ENCODE data around the gene MLPH. TPM values are rescaled to one million over a fixed set of nuclear protein-coding genes. Genes with fewer than 3 reads are reported as not detected.
A peak's percentile ranks its signal among the peaks of the same experiment; 100 is the strongest.

MLPH gene
- total RNA-seq, 1 donor from 2014 or later = 55.0 TPM

DNA sequence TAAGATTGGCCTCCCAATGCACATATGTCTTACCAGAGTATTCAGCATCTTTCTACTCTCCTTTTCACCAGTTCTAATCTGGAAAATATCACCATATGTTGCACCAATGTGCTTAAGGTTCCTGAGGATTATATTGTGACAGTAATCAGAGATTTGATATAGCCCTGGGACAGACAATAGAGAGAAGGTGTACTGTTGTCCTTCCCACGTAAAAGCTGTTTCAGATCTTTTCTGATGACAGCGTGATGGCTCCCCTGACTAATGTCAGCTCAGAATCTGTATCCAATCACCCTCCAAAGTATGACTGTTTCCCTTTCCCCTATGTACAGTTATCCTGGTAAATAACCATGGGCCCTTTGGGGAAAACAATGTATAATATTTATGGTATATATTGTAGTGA, 9.0 kb upstream of the MLPH start:
- DNase-seq (ENCODE audit: low spot score) = no peak
- ATAC-seq = no peak

DNA sequence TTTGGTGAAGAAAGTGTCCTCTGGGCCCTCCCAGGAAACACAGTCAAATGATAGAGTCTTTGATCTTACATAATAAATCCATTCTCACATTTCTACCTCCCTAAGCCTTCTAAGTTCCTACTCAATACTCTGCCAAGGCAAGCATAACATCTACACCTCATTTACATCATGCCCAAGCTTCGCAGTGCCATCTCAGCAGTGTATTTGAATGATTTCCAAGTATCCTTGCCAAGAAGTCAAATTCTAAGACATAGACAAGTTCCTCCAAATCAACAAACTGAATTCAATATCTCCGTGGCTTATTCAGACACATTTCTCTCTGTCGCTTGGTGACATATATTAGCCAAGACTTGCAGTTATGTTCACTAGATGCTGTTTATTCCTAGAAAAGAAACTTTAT, 8.1 kb upstream of the MLPH start:
- no peak for DNase-seq (ENCODE audit: low spot score)
- no peak for ATAC-seq

DNA sequence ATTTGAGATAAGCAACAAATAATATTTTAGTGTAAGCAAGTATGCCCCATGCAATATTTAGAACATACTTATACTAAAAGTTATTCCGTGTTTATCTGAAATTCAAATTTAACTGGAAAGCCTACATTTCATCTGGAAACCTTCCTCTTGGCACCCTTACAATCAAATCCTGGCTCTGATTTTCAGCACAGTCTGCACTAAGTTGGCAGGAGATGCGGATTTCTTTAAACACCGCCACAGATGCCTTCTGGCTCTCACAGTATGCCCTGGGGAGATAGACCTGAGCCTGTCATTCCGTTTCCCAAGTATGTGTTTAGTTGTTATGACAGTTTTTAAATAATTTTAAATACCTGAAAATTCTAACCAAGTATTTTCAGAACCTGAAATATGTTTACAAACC, 7.3 kb upstream of the MLPH start:
- DNase-seq (ENCODE audit: low spot score) (no peak), ATAC-seq (peak; percentile 41)

DNA sequence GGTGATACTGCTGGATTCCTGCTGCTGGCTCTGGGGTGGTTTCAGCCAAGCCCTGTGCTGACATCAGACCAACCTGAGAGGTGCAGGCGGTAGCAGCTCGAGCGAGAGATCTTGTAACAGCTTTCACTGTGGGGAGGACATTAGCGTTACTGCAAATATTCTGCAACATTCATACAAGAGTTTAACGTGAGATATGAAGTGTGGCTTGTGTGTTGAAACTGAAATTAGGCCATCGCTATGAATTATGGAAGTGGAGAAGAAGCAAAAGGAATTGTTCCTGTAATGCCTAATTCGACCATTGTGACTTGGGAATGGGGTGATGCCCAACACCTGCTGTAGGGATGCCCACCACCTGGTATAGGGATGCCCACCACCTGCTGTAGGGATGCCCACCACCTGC, 6.5 kb upstream of the MLPH start:
- DNase-seq (ENCODE audit: low spot score) = no peak
- ATAC-seq = no peak

DNA sequence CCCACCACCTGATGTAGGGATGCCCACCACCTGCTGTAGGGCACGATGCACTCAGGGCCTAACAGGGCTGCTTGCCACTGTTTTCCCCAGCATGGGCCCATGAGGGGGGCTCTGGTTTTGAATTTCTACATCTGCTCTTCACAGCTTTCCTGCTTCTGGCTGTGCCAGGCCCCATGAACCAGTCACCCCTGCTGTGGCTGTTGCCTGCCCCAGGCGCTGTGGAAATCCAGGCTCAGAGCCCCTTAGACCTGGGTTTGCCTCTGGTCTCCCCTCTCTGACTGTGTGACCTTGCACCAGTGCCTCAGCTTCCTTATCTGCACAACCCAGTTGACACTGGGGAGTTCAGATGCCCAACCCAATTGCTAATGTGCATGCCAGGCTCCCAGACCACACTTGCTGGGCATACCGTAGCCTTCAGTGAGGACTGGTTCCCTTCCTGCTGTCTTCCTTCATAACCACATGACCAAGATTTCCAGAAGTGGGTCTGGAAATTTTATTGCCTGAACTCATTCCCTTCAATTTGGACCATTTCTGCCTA, 6.0 kb upstream of the MLPH start:
- ATAC-seq = no peak
- DNase-seq (ENCODE audit: low spot score) = no peak

DNA sequence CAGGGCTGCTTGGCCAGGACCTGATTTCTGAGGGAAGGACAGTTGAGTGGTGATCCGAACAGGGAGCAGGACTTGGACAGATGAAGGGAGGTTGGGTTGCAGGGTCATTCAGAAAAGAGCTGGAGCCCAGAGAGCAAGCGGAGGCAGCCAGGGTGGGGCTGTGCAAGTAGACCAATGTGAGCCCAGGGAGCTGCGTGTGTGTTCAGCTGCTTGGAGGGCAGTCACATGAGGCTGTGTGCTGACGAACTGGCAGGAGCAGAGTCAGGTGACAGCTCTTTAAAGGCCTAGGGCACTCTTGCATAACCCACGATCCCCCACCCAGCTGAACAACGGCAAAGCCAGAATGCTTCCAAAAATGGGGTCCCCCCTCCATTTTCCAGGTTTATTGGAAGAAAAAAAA, 4.6 kb upstream of the MLPH start:
- DNase-seq (ENCODE audit: low spot score) (peak; percentile 92), ATAC-seq (peak; percentile 72)

DNA sequence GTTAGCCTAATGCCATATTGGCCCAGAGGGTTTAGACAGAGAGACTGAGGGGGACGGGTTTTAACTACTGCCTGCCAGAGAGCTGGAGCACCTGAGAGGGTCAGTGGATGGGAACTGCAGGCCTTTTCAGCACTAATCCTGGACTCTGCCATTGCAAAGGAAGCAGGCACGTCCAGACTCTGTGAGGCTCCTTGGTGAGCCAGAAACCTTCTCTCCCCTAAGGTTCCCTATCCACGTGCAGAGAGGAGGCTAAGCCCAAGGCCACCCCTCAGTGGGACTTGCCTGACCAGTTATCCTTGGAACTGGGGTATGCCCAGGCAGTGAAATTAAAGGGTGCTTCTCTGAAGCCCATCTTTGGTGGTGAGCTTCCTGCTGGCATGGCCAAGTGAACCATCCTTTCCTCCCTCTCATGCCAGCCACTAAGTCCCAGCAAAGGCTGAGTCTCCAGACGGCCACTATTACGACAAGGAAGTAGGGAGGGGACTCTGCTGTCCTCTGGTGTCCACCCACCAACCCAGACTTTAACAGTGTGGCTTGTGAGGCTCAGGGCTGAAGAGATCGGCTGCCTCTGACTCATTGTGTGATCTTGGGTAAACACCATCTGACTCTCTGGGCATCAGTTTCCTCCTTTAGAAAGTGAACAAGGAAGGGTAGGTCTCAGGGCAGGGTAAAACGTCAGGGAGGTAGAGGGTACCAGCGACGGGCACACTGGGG, 3.9 kb upstream of the MLPH start:
- DNase-seq (ENCODE audit: low spot score) = no peak
- no peak for ATAC-seq

DNA sequence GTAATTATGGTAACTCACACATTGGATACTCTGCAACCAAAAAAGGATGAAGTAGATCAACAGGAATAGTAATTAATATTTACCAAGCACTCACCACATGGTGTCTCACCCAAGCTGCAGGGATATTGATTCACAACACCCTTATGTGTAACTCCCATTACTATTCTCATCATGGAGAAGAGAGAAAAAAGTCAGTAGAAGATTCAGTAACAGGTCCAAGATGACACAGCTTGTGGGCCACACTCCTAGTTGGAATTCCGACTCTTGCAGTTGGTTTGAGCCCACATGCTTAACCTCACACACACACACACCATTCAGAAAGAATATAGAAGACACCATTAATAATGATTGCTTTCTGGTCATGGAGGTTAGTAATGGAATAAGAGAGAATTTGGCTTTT, 1.7 kb upstream of the MLPH start:
- ATAC-seq (no peak), DNase-seq (ENCODE audit: low spot score) (no peak)

DNA sequence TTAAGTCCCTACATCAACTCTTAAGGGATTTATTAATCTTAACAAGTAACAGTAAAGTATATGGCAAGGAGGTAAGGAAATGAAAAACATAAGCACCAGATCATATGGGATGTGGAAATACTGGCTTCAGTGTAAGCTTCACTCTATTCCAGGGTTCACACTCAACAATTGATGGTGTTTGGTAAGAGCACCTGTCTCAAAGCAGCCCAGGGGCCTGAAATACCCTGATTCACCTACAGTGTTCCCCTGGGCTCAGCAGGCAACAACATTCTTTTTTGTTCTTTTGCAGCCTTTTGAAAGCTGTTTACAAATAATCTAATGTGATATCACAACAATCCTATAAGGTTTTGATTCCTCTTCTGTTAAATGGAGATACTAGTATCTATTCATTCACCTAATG, 1.2 kb upstream of the MLPH start:
- no peak for DNase-seq (ENCODE audit: low spot score)
- no peak for ATAC-seq

DNA sequence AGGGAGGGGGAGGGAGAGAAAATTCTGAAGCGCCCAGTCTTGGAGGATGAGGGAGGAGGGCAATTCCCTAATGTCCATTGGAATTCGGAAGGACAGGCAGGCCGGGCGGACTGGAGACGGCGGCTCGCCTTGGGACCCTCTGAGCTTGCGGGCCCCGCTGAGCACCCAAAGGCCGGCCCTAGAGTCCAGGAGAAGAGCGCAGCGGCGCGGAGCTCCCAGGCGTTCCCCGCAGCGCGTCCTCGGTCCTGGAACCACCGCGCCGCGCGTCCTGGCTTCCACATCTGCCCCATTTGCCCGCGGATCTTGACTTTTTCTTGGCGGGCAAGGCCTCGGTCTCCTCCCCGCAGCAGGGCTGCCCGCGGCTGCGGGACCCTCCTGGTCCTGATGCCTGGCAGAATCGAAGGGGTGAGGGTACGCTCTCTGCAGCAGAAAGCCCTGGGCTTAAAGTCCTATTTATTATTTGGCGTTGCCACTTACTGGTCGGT, 675 bp upstream of the MLPH start:
- peak; percentile 49 for DNase-seq (ENCODE audit: low spot score)
- ATAC-seq = peak; percentile 30

DNA sequence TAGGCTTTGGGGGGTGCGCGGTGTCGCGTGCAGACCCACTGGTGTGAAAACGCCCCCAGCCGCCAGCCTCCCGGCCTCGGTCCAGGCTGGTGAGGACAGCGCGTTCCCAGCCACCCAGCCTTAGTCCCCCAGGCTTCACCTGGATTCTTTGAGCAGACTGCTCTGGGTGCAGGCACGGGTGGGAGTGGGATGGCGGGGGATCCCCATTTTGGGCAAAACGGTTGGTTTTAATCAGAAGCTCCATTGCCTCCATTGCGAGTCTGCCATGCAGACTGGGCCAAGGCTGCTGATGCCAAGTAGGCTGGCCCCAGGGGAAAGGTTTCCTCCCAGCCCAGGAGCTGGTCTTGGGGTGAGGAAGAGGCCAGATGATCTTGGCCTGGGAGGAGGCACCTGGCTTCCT, 445 bp downstream of the MLPH start:
- DNase-seq (ENCODE audit: low spot score) = peak; percentile 63
- peak; percentile 69 for ATAC-seq

DNA sequence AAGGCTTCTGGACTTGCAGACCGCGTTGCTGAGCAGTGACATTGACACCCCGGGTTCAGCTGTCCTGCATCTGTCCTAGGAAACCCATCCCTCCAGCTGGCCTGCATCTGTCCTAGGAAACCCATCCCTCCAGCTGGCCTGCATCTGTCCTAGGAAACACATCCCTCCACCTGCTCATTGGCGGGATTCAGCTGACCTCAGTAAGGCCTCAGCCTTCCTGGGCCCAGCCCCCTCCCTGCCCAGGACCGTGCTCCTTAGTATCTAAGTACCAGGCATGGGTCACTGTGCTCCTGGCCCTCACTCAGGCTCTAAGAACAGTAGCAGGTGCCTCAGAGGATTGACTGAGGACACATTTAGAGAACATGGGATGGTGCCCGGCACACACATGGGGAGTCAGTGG, 1.2 kb downstream of the MLPH start:
- DNase-seq (ENCODE audit: low spot score) (peak; percentile 45), ATAC-seq (no peak)

DNA sequence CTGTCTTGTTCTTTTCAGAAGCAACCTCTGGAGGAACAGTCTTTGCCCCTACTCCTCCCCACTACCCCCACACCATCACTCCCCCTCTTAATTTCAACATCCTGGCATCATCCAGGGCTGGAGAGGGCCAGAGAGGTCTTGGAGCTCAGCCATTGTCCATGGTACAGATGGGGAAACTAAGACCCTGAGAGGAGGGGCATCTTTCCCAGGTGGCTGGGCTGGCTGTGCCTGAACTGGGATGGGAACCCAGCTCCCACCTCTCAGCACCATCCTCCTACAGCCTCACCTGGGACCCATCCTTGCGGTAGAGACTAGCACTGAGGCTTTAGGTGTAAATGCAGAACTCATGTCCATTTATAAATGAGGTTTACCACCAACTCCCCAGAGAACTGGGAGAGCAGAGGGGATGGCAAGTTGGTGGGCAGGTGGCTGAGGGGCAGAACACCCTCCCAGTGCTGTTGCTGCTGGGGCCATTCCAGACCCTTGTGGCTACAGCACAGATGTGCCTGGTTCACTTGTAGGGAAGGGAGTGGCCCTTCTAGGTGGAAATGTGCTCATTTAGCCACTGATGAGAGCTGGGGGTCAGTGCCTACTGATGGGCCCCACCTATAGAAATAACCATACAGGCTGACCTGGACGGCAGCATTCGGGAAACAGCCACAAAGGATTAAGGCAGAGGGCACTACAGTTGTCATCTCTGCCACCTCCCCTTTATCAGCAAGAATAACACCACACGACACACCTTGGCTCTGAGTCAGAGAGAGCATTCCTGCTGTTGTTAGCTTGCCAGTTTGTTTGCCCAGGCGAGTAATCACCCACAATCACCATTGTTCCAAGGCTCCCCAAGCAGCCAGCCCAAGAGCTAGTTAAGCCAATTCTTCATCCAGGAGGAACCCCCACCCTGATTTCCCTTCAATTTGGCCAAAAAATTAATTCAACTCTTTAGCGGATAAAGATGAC, 2.1 kb downstream of the MLPH start:
- DNase-seq (ENCODE audit: low spot score) = peak; percentile 61
- ATAC-seq = peak; percentile 34

DNA sequence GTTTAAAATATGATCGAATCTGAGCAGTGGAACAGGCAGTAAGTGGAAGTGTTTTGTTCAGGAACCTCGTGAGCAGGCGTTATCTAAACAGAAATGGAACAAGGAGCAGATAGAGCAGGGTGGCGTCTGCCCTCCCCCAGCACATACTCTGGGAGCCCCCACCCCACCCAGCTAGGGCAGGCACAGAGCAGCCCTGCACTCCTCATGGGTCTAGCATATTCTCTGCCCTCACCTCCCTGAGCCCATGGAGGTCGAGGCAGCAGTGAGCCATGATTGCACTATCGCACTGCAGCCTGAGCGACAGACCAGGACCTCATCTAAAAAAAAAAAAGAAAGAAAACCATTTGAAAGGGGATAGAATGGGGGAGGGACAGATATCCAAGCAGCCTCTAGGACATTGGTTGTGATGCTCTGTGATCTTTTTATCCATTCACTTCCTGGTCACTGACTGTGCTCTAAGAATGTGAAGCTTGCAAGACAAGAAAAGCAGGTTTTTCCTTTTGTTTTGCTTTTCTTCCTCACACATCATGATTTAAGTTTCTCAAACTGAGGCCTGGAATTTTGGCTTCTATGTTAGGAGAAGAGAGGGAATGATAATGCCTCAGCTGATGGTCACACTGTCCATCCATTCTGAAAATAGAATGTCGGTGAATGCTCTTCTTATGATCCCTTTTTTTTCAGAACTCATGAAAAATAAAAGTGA, 3.1 kb downstream of the MLPH start:
- ATAC-seq = no peak
- peak; percentile 33 for DNase-seq (ENCODE audit: low spot score)

DNA sequence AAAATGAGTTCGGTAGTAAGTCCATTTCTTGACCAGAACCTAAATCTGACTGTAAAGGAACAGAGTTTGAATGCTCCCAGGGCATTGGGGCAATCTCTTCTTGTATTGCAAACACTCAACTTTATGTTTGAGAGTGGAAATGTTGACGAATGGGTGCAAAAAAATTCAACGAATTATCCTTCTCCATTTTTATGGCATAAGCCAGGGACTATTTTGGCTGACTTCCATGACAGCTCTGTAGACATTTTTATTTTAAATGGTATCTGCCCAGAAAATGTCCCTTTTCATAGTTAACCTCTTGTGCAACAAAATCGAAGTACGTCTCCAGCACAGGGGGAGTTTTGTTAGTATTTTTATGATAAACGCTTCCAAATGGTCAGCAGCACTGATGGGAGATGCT, 3.7 kb downstream of the MLPH start:
- DNase-seq (ENCODE audit: low spot score) (no peak), ATAC-seq (no peak)

DNA sequence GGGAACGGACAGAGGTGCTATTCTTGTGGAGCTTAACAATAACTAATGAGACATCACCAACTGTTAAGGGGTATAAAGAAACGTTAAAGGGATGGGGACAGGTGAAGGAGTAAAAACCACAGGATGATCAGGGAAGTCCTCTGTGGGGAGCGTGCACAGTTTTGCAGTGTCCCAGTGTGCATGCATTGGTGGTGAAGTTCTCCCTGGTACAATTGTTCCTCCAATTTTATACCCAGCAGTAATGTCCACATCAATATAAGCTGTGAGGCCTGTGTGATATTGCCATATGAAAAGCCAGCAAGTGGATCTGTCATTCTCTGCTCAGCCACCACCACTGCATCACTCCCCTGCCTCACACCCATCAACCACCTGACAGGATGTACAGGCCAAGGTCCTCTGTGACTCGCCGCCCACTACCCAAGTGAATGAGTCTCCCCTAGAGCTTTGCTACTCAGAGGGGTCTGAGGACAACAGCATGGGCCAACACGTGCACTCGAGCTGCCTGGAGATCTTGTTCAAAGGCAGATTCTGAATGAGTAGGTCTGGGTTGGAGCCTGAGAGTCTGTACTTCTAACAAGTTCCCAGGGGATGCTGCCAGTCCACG, 4.6 kb downstream of the MLPH start:
- no peak for ATAC-seq
- DNase-seq (ENCODE audit: low spot score) = no peak

DNA sequence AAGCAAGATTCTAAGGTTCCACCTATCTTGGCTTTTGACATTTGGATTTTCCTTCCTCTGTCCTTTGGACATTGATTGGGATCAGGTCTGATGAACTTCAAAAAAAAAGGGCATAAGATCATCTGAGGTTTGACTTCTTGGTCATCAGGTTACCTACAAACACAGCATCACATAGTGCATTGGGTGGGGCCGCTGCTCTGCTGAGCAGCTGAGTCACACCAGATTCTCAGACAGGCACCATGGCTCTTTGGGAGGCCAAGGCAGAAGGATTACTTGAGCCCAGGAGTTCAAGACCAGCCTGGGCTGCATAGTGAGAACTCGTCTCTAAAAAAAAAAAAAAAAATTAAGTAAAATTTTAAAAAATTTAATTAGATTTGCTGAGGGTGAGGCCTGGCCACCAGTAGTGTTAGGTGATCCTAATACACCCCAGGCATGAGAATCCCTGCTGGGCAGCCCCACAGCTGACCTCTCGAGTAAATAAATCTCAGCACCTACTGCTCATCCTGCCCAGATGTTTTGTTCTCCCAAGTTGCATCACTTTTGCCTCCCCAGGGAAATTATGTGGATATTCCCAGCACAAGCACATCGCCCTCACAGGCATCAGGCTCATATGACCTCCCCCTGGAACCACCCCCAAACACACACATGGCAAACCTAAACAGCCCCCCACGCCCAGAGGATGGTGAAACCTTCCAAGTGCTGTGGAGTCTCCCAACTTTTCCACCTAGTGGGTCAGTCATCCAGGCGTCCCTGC, 5.3 kb downstream of the MLPH start:
- DNase-seq (ENCODE audit: low spot score) (peak; percentile 31), ATAC-seq (no peak)

DNA sequence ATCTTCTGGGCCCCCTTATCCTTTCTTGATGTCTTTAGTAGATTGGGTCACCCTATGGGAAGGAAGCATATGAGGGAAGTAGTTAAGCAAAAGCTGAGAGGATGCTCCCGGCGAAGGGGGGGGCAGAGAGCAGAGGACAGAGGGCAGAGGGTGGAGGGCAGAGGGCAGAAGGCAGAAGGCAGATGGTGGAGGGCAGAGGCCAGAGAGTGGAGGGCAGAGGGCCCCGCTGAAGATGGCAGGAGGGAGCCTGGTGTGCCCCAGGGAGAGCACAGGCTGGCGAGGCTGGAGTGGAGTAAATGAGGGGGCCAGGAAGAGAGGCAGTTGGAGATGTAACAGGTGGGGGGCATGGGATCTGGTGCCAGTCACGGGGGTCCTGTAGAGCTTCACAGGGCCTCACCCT, 7.0 kb downstream of the MLPH start:
- ATAC-seq = no peak
- no peak for DNase-seq (ENCODE audit: low spot score)

DNA sequence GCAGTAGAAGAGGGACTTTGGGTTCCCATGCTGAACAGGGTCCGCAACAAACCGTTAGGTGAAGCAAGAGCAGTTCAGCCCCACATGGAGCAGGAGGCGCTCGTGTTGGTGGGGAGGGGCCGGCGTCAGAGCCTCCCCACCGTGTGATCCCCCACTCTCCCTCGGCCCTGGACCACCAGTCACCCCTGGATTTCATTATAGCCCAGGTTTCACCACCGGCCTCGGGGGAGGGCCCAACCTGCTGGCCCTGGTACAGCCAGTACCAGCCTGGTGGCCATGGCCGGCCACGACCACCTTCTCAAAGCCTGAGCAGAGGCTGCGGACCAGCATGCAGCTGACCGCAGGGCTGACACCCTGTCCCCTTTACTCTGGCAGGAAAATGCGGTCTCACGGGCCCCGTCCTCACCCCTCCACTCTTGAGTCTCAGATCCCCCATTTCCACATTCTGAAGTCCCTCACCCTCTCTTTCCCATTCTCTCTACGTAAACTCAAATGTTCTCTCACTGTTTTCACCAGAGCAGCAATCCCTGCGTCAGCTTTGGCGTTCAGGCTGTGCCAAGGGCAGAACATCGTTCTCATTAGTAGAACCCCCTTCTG, 8.6 kb downstream of the MLPH start:
- DNase-seq (ENCODE audit: low spot score) (no peak), ATAC-seq (no peak)

DNA sequence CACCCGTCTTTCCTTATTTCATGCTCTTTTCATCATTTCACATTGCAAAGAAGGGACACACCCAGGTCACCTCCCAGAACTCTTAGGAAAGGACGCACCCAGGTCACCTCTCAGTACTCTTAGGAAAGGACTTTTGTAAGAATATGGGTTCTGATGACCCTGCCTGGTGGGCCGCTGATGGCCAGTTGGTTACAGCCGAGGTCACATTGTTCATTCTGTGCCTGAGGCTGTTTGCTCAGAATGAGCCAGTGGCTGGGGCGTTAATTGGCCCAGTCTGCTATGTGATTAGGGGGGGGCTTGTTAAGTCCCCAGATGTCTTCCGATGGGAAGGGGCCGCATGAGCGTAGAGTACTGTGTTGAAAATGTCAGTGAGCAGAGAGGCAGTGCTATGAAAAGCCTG, 9.4 kb downstream of the MLPH start:
- no peak for ATAC-seq
- DNase-seq (ENCODE audit: low spot score) = no peak
